Activated CD4-positive, alpha-beta T cell treated with anti-CD3 and anti-CD28 coated beads, Interleukin-2, amount 50 U/mL, for 48 hours (primary cell): Measurements from ENCODE around the gene SMCO1.
"Not testable (repeated sequence)": the region's sequence is repeated elsewhere in the genome, so short reads cannot be mapped to it uniquely, and the experiment has no call there.

Experiments
- DNase-seq, 2 experiments: peaks; one replicate each; pipeline ENCODE4 v3.0.0-alpha.2; 2020

Gene SMCO1

DNA sequence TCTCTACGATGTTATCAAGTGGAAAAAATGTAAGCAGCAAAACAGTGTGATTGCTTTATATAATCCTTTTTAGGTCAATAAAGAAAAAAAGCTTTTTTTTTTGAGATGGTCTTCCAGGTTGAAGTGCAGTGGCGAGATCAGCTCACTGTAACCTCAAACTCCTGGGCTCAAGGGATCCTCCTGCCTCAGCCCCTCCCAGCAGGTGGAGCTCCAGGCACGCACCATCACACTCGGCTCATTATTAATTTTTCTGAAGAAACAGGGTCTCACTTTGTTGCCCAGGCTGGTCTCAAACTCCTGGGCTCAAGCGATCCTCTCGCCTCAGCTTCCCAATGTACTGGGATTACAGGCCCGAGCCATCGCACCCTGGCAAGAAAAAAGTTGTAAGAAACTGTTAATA, 28.9 kb downstream of the SMCO1 start:
- peak in 1 of 2 experiments; percentile 30 for DNase-seq

DNA sequence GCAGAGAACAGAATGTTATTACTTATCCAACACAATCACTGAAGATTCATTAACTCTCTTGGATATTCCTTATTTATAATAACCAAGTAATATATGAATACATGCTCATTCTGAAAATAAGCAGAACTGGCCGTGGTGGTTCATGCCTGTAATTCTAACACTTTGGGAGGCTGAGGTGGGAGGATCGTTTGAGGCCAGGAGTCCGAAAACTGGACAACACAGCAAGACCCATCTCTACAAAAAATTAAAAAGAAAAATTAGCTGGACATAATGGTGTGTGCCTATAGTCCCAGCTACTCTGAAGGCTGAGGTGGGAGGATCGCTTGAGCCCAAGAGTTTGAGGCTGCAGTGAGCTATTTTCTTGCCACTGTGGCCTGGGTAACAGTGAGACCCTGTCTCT, 37.5 kb downstream of the SMCO1 start:
- no peak for DNase-seq

DNA sequence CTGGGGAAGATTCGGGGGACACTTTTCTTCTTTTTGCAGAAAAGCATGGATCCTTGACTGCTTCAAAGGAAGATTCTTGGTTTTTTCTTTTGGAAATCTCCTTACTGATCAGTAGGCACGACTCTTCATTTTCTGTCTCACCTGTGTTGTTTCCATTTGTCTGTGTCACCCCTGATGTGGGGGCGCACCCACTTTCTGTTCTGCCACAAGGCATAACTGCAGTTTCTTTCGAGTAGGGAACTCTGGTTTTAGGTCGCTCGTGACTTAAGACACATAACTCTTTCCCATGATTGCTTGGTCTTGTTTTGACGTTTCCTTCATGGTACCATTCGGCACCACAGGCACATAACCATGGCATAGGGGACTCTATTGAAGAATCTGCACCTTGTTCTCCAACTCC, 42.9 kb downstream of the SMCO1 start:
- peak in 1 of 2 experiments; percentile 13 for DNase-seq

DNA sequence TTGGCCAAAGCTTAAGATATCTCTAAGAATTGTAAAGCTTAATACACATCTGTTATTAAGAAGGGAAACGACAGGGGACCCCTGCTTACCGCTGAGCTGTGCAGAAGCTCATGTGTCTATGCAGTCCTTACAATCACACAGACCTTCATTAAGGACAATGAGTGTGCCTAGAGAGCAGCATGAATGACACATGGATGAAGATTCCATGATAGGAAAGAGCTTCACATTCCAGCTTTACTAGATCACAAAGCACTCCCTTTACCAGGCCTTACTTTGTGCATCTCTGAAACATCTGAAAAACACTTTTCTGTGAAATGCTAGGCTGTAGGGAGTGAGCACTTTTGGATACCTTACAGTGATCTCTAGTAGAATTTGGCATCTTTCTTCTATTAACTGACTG, 43.6 kb downstream of the SMCO1 start:
- DNase-seq = no peak

DNA sequence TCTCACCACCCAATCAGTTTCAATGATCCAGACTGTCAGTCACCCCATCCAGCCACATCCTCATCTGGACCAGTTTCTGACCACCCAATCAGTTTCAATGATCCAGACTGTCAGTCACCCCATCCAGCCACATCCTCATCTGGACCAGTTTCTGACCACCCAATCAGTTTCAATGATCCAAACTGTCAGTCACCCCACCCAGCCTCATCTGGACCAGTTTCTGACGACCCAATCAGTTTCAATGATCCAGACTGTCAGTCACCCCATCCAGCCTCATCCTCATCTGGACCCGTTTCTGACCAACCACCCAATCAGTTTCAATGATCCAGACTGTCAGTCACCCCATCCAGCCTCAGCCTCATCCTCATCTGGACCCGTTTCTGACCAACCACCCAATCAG, 45.0 kb downstream of the SMCO1 start:
- not testable (repeated sequence) for DNase-seq

DNA sequence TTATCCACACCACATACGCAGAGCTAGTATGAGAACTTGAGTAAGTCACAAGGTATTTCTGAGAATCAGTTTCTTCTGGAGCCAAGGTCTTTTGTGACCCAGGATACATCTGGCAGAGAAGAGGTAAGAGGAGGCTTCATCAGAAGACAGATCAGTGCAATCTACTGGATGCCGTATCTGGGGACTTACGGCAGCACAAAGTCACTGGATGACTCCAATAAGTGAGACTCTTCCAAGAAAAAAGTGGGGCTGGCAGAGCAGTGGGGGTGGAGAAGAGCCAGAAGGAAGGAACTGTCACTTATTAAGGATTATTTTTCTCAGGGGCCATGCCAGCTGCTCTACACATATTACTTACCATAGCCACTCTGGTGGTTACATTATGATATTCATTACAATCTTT, 51.3 kb downstream of the SMCO1 start:
- DNase-seq = no peak

DNA sequence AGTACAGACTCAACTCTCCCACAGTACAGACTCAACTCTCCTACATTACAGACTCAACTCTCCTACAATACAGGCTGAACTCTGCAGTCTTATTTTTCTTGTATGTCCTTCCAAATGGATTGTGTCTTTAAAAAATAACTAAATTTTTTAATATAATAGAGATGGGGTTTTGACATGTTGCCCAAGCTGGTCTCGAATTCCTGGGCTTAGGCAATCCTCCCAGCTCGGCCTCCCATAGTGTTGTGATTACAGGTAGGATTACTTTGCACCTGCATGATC, 51.7 kb downstream of the SMCO1 start:
- no peak for DNase-seq

DNA sequence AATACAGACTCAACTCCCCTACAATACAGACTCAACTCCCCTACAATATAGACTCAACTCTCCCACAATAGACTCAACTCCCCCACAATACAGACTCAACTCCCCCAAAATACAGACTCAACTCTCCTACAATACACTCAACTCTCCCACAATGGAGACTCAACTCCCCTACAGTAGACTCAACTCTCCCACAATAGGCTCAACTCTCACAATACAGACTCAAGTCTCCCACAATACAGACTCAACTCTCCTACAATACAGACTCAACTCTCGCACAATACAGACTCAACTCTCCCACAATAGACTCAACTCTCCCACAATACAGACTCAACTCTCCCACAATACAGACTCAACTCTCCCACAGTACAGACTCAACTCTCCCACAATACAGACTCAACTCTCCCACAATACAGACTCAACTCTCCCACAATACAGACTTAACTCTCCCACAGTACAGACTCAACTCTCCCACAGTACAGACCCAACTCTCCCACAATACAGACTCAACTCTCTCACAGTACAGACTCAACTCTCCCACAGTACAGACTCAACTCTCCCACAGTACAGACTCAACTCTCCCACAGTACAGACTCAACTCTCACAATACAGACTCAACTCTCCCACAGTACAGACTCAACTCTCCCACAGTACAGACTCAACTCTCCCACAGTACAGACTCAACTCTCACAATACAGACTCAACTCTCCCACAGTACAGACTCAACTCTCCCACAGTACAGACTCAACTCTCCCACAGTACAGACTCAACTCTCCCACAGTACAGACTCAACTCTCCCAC, 52.3 kb downstream of the SMCO1 start:
- DNase-seq = not testable (repeated sequence)

DNA sequence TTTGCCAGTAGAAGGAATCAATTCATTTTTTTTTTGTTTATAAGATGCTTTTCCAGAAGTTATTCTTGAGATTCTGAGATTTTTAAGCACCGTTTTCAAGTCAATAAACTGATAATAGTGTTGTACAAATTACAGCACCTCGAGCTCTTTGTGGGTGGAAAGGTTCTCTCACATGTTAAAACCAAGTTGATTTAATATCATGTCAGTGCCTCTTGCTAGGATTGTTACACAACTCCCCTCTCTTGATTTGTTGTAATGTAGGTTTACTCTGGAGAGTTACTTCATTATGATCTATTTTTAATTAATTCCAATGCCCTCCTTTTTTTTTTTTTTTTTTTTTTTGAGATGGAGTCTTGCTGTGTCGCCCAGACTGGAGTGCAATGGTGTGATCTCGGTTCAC, 57.1 kb downstream of the SMCO1 start:
- DNase-seq = no peak

DNA sequence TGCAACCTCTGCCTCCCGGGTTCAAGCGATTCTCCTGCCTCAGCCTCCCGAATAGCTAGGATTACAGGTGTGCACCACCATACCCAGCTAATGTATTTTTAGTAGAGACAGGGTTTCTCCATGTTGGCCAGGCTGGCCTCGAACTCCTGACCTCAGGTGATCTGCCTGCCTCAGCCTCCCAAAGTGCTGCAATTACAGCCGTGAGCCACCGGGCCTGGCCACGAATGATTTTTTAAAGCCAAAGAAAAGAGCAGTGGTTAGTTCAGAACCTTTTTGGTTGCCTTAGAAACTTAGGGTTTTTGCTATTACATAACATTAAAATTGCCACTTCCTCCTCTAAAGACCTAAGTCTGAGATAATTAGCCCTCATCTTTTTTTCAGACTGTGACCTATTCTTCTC, 57.7 kb downstream of the SMCO1 start:
- not testable (repeated sequence) for DNase-seq
